A673 (cell line): ENCODE data around the gene RAE1.

Source experiments
- EZH2 ChIP-seq: fragments of 200-600 bp; sonication (generic); IDR thresholded peaks from 2 replicates; pipeline ENCODE4 v1.6.1; 2017; ENCODE audit warnings: borderline replicate concordance, low read depth, mild to moderate bottlenecking, mixed read lengths, antibody characterized with exemption, low read length; ENCODE audit not compliant: poor library complexity, severe bottlenecking
- TF ChIP-seq, protein P1 (sequence below): fragments of 300-800, 200-600 bp; sonication (generic); conservative IDR thresholded peaks from 2 replicates; pipeline ENCODE4 v1.5.1; 2017; ENCODE audit warnings: low read depth, mild to moderate bottlenecking, antibody characterized with exemption, low read length, moderate library complexity, mixed read lengths

DNA sequence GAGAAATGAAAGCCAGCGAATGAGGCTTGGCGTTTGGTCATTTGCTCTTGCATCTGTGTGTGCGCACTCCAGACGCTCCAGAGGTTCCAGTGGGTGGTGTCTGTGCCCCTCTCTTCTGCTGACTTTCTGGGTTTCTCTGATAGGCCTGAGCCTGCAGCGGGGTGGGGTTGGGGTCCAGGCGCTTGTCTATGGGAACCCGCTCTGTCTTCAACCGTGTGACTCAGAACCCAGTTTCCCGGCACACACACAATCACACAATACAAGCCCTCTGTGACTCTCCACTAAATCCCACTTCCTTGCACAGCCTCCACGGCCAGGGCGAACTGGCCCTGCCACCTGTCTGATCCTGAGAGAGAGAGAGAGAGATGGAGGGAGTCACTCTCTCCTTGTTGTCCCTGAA lies 64.7 kb downstream of the RAE1 start:
- TF ChIP-seq, protein P1, sequence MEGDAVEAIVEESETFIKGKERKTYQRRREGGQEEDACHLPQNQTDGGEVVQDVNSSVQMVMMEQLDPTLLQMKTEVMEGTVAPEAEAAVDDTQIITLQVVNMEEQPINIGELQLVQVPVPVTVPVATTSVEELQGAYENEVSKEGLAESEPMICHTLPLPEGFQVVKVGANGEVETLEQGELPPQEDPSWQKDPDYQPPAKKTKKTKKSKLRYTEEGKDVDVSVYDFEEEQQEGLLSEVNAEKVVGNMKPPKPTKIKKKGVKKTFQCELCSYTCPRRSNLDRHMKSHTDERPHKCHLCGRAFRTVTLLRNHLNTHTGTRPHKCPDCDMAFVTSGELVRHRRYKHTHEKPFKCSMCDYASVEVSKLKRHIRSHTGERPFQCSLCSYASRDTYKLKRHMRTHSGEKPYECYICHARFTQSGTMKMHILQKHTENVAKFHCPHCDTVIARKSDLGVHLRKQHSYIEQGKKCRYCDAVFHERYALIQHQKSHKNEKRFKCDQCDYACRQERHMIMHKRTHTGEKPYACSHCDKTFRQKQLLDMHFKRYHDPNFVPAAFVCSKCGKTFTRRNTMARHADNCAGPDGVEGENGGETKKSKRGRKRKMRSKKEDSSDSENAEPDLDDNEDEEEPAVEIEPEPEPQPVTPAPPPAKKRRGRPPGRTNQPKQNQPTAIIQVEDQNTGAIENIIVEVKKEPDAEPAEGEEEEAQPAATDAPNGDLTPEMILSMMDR = no peak
- no peak for TF ChIP-seq EZH2
